ENCODE results near the gene CUL2.

GRCh38 chr10:34998940-34999339 lies 91.2 kb downstream of the CUL2 start:
- TF ChIP-seq EZH2 (IDR thresholded peaks at IDR 0.05; ENCODE audit: borderline replicate concordance) (no peak), CTCF (IDR thresholded peaks at IDR 0.05; ENCODE audit: poor library complexity) (no peak), EZH2phosphoT487 (IDR thresholded peaks at IDR 0.05; ENCODE audit: low read depth, severe bottlenecking, unreplicated experiment) (no peak)

All from hepatocyte (in vitro differentiated cells).